ENCODE data around the gene SSB. TPM values are rescaled to one million over a fixed set of nuclear protein-coding genes. Genes with fewer than 3 reads are reported as not detected.
"Not testable (repeated sequence)": the region's sequence is repeated elsewhere in the genome, so short reads cannot be mapped to it uniquely, and the experiment has no call there.

Gene SSB
- polyA plus RNA-seq (2013, experiment 1 of 2) = 187 TPM
- polyA plus RNA-seq (2013, experiment 2 of 2) = 214 TPM

GRCh38 chr2:169798718-169799592 lies at the start of gene SSB:
SSB (plus strand) TSS chr2:169798871; CDS start chr2:169800961, 2,090 bp downstream.
- peak within 1 kb of the TSS; percentile 94 for H3K27ac ChIP-seq (ENCODE audit: low read depth, low read length)

DNA sequence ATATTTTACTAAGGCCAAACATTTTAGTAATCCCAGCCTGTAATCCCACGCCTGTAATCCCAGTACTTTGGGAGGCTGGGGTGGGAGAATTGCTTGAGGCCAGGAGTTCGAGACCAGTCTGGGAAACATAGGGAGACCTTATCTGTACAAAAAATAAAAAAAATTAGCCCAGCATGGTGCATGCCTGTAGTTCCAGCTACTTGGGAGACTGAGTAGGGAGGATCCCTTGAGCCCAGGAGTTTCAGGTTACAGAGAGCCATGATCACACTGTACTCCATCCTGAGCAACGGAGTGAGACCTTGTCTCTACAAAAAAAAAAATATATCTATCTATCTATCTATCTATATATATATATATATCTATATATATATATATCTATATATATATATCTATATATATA lies 45.9 kb upstream of the SSB start:
- Histone ChIP-seq H3K4me1 (ENCODE audit: insufficient read depth, low read length) (no peaks in the 10 kb centered on the region), H3K27ac (ENCODE audit: low read depth, low read length) (no peak overlapping the region), H3K9ac (ENCODE audit: low read depth, low read length) (no peak overlapping the region), H3K4me3 (ENCODE audit: low read length) (no peak overlapping the region), H3K36me3 (ENCODE audit: insufficient read depth, low read length) (peaks cover 49% of the 10 kb centered on the region), H3K27me3 (ENCODE audit: insufficient read depth, low read length) (no peaks in the 10 kb centered on the region), H3K9me3 (ENCODE audit: insufficient read depth, low read depth, low read length) (peaks cover 5% of the 10 kb centered on the region; the same call in 1 of the 2 replicates)
- WGBS = 84% methylated on average over 2 of the region's 3 CpGs

More at GRCh38 chr2:169798718-169799592, at the start of gene SSB:
- peaks cover 35% of the 10 kb centered on the region for H3K36me3 ChIP-seq (ENCODE audit: insufficient read depth, low read length)
- WGBS = under 1% methylated on average over 66 of the region's 67 CpGs
- H3K4me1 ChIP-seq (ENCODE audit: insufficient read depth, low read length) = peaks cover 16% of the 10 kb centered on the region
- H3K4me3 ChIP-seq (ENCODE audit: low read length) = peak within 1 kb of the TSS; percentile 95
- no peaks in the 10 kb centered on the region for H3K27me3 ChIP-seq (ENCODE audit: insufficient read depth, low read length)
- H3K9me3 ChIP-seq (ENCODE audit: insufficient read depth, low read depth, low read length) = no peaks in the 10 kb centered on the region
- peak within 1 kb of the TSS; percentile 91 for H3K9ac ChIP-seq (ENCODE audit: low read depth, low read length)

GRCh38 chr2:169755083-169755870 lies 43.4 kb upstream of the SSB start:
- Histone ChIP-seq H3K9me3 (ENCODE audit: insufficient read depth, low read depth, low read length) (peaks cover 5% of the 10 kb centered on the region; the same call in 1 of the 2 replicates), H3K9ac (ENCODE audit: low read depth, low read length) (no peak overlapping the region), H3K27me3 (ENCODE audit: insufficient read depth, low read length) (no peaks in the 10 kb centered on the region), H3K4me3 (ENCODE audit: low read length) (no peak overlapping the region), H3K4me1 (ENCODE audit: insufficient read depth, low read length) (no peaks in the 10 kb centered on the region), H3K36me3 (ENCODE audit: insufficient read depth, low read length) (peaks cover 25% of the 10 kb centered on the region), H3K27ac (ENCODE audit: low read depth, low read length) (no peak overlapping the region)
- 88% methylated on average over 6 of the region's 6 CpGs for WGBS

DNA sequence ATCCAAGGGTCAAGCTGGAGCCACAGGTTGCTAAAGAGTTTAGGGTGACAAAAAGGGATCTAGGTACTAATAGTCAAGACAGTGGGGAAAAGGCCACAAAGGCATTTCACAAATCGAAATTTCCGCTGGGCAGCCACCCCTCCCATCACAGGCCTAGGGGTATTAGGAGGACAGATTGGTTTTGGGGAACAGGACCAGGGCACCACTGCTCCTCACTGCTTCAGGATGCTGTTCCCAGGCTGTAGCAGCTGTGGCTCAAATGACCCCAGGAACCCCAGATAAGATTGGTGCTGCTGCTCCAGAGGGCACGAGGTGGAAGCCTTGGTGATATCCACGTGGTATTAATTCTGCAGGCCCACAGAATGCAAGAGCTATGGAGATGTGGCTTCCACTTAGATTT lies 42.3 kb upstream of the SSB start:
- Histone ChIP-seq H3K4me3 (ENCODE audit: low read length) (no peak overlapping the region), H3K36me3 (ENCODE audit: insufficient read depth, low read length) (peaks cover 14% of the 10 kb centered on the region), H3K9ac (ENCODE audit: low read depth, low read length) (no peak overlapping the region), H3K4me1 (ENCODE audit: insufficient read depth, low read length) (no peaks in the 10 kb centered on the region), H3K9me3 (ENCODE audit: insufficient read depth, low read depth, low read length) (peaks cover 5% of the 10 kb centered on the region; the same call in 1 of the 2 replicates), H3K27me3 (ENCODE audit: insufficient read depth, low read length) (no peaks in the 10 kb centered on the region), H3K27ac (ENCODE audit: low read depth, low read length) (no peak overlapping the region)
- WGBS = 94% methylated on average over 4 of the region's 4 CpGs

DNA sequence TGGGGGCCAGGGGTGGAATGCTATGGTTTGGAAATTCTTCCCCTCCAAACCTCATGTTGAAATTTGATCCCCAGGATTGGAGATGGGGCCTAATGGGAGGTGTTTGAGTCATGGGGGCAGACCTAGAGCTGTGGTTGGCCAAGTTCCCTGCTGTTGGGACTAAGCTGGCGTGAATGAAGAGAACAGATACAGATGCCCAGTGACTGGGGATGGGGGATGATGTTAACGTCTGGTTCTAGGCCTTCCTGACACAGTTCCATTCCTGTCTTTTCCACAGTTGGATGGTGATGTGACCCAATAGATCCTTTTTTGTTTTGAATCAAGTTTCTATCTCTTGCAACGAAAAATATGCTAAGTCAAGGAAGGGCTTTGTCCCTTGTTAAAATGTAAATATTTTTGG lies 41.3 kb upstream of the SSB start:
- Histone ChIP-seq H3K4me3 (ENCODE audit: low read length) (no peak overlapping the region), H3K9ac (ENCODE audit: low read depth, low read length) (no peak overlapping the region), H3K36me3 (ENCODE audit: insufficient read depth, low read length) (peaks cover 5% of the 10 kb centered on the region; the same call in 1 of the 2 replicates), H3K9me3 (ENCODE audit: insufficient read depth, low read depth, low read length) (peaks cover 5% of the 10 kb centered on the region; the same call in 1 of the 2 replicates), H3K27me3 (ENCODE audit: insufficient read depth, low read length) (no peaks in the 10 kb centered on the region), H3K27ac (ENCODE audit: low read depth, low read length) (no peak overlapping the region), H3K4me1 (ENCODE audit: insufficient read depth, low read length) (no peaks in the 10 kb centered on the region)
- 99% methylated on average over 3 of the region's 3 CpGs for WGBS

- 98% methylated on average over 2 of the region's 2 CpGs for WGBS
- H3K27me3 ChIP-seq (ENCODE audit: insufficient read depth, low read length) = no peaks in the 10 kb centered on the region
- H3K9ac ChIP-seq (ENCODE audit: low read depth, low read length) = no peak overlapping the region
- no peaks in the 10 kb centered on the region for H3K4me1 ChIP-seq (ENCODE audit: insufficient read depth, low read length)
- peaks cover 5% of the 10 kb centered on the region; the same call in 1 of the 2 replicates for H3K9me3 ChIP-seq (ENCODE audit: insufficient read depth, low read depth, low read length)
- H3K36me3 ChIP-seq (ENCODE audit: insufficient read depth, low read length) = peaks cover 3% of the 10 kb centered on the region; the same call in 1 of the 2 replicates
- H3K4me3 ChIP-seq (ENCODE audit: low read length) = no peak overlapping the region
- no peak overlapping the region for H3K27ac ChIP-seq (ENCODE audit: low read depth, low read length)
Observed at GRCh38 chr2:169757778-169758177, 40.9 kb upstream of the SSB start.

- no peaks in the 10 kb centered on the region for H3K27me3 ChIP-seq (ENCODE audit: insufficient read depth, low read length)
- H3K9me3 ChIP-seq (ENCODE audit: insufficient read depth, low read depth, low read length) = peaks cover 5% of the 10 kb centered on the region; the same call in 1 of the 2 replicates
- whole genome bisulfite sequencing = 68% methylated on average over 7 of the region's 7 CpGs
- no peak overlapping the region for H3K9ac ChIP-seq (ENCODE audit: low read depth, low read length)
- no peaks in the 10 kb centered on the region for H3K4me1 ChIP-seq (ENCODE audit: insufficient read depth, low read length)
- no peak overlapping the region for H3K27ac ChIP-seq (ENCODE audit: low read depth, low read length)
- peaks cover 3% of the 10 kb centered on the region; the same call in 1 of the 2 replicates for H3K36me3 ChIP-seq (ENCODE audit: insufficient read depth, low read length)
- no peak overlapping the region for H3K4me3 ChIP-seq (ENCODE audit: low read length)
Observed at GRCh38 chr2:169759987-169760386, 38.7 kb upstream of the SSB start.

DNA sequence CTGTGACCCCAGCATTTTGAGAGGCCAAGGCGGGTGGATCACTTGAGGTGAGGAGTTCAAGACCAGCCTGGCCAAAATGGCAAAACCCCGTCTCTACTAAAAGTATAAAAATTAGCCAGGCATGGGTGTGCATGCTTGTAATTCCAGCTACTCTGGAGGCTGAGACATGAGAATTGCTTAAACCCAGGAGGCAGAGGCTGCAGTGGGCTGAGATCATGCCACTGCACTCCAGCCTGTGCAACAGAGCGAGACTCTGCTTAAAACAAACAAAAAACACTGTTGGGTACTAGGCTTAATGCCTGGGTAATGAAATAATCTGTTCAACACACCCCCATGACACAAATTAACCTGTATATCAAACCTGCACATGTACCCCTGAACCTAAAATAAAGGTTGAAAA lies 37.9 kb upstream of the SSB start:
- H3K36me3 ChIP-seq (ENCODE audit: insufficient read depth, low read length); H3K27ac ChIP-seq (ENCODE audit: low read depth, low read length); H3K9ac ChIP-seq (ENCODE audit: low read depth, low read length); H3K9me3 ChIP-seq (ENCODE audit: insufficient read depth, low read depth, low read length); H3K4me1 ChIP-seq (ENCODE audit: insufficient read depth, low read length); H3K4me3 ChIP-seq (ENCODE audit: low read length); H3K27me3 ChIP-seq (ENCODE audit: insufficient read depth, low read length): not testable (repeated sequence)
- 100% methylated on average over 3 of the region's 3 CpGs for WGBS

DNA sequence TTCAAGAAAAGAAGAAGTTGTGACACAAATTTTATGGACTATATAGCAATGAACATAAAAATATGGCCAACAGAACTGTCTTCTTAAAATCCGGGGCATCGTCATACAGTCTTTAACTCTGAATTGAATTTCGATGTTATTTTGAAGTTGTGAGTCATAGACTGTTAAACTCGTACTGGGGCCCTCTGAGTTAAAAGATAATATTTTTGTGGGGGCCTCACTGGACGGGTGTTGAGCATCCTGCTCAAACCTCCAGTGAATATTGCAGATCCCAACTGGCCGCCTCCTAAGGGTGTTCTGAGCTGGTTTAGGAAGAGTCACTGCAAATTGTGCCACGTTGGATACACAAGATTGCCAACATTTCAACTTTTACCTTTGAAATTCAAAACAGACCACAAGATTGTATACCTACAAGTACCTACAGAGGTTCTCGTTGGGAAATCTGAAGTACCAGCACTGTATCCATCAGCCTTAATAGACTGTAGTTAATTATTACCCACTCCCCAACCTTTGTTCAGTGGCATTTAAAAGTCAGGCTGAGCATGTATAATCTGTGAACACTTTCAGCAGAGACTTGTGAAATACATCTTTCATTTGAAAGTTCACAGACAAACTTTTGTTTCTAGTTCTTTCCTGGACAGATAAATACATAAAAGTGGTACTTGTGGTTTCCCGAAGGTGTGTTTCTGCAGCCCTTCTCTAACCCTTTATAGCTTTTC lies 37.3 kb upstream of the SSB start:
- H3K4me3 ChIP-seq (ENCODE audit: low read length) = no peak overlapping the region
- 0 out of 2 replicates have a peak, but pooled peaks cover under 1% of the 10 kb centered on the region for H3K9me3 ChIP-seq (ENCODE audit: insufficient read depth, low read depth, low read length)
- no peaks in the 10 kb centered on the region for H3K27me3 ChIP-seq (ENCODE audit: insufficient read depth, low read length)
- 87% methylated on average over 9 of the region's 9 CpGs for WGBS
- H3K9ac ChIP-seq (ENCODE audit: low read depth, low read length) = no peak overlapping the region
- no peaks in the 10 kb centered on the region for H3K36me3 ChIP-seq (ENCODE audit: insufficient read depth, low read length)
- H3K4me1 ChIP-seq (ENCODE audit: insufficient read depth, low read length) = no peaks in the 10 kb centered on the region
- no peak overlapping the region for H3K27ac ChIP-seq (ENCODE audit: low read depth, low read length)

DNA sequence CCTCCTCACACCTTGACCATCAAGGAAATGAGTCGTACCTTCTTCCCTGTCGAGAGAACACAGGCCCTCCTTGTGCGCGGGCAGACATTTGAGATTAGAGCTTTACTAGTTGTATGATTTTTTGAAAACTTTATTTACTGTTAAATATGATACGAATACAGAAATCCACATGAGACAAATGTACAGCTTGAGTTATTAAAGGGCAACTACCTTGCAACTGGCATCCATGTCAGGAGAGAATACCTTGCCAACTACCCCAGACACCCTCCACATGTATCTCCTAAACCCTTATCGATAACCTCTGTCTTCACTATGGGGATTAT lies 36.7 kb upstream of the SSB start:
- H3K27me3 ChIP-seq (ENCODE audit: insufficient read depth, low read length) = no peaks in the 10 kb centered on the region
- no peak overlapping the region for H3K27ac ChIP-seq (ENCODE audit: low read depth, low read length)
- no peaks in the 10 kb centered on the region for H3K9me3 ChIP-seq (ENCODE audit: insufficient read depth, low read depth, low read length)
- 97% methylated on average over 5 of the region's 6 CpGs for WGBS
- H3K9ac ChIP-seq (ENCODE audit: low read depth, low read length) = no peak overlapping the region
- H3K4me3 ChIP-seq (ENCODE audit: low read length) = no peak overlapping the region
- H3K36me3 ChIP-seq (ENCODE audit: insufficient read depth, low read length) = no peaks in the 10 kb centered on the region
- no peaks in the 10 kb centered on the region for H3K4me1 ChIP-seq (ENCODE audit: insufficient read depth, low read length)
